Heart right ventricle (tissue), 16 donors: ENCODE results near the gene FAM184B. TPM values are rescaled to one million over a fixed set of nuclear protein-coding genes. Genes with fewer than 3 reads are reported as not detected.

ENCODE experiments used
- ATAC-seq, 8 donors: fragments of 200-7000 bp; cut with Tn5 transposase; one replicate each; pipeline ENCODE4 v1.9.1; 2020; ENCODE audit warnings: mild to moderate bottlenecking in 8 of 8, moderate library complexity in 8 of 8, moderate number of reproducible peaks in 1 of 8
- DNase-seq, 2 donors: peaks; one replicate each; pipeline ENCODE4 v3.0.0-alpha.2; 2020
- H3K27ac ChIP-seq, 10 donors: fragments of 200-600 bp; sonication (generic) in 2 of 10; one replicate each; pipeline versions ENCODE4 v1.5.0 to v1.8.0; 2020 to 2022; ENCODE audit warnings: mild to moderate bottlenecking in 3 of 10
- H3K27me3 ChIP-seq, 7 donors: fragments of 200-600 bp; one replicate each; pipeline ENCODE4 v1.8.0; 2021 to 2022; ENCODE audit warnings: mild to moderate bottlenecking in 2 of 7
- H3K36me3 ChIP-seq, 9 donors: fragments of 200-600 bp; sonication (generic) in 1 of 9; one replicate each; pipeline versions ENCODE4 v1.5.0 to v1.8.0; 2020 to 2022; ENCODE audit warnings: mild to moderate bottlenecking in 2 of 9
- H3K4me1 ChIP-seq, 9 donors: fragments of 200-600 bp; sonication (generic) in 1 of 9; one replicate each; pipeline versions ENCODE4 v1.5.0 to v1.8.0; 2020 to 2022; ENCODE audit warnings: mild to moderate bottlenecking in 4 of 9
- H3K4me3 ChIP-seq, 10 donors: fragments of 200-600 bp; sonication (generic) in 2 of 10; one replicate each; pipeline versions ENCODE4 v1.5.0 to v1.8.0; 2020 to 2022; ENCODE audit warnings: mild to moderate bottlenecking in 7 of 10, moderate library complexity in 2 of 10
- H3K9me3 ChIP-seq, 11 donors: fragments of 200-600 bp in 10 of 11; sonication (generic) in 2 of 11; one replicate each; pipeline versions ENCODE4 v1.5.0 to v1.8.0; 2013 to 2022; ENCODE audit warnings: mild to moderate bottlenecking in 2 of 11, control low read depth in 1 of 11, moderate library complexity in 1 of 11
- CTCF ChIP-seq, 9 donors: fragments of 200-600 bp; sonication (generic) in 2 of 9; IDR thresholded peaks; one replicate each; pipeline versions ENCODE4 v1.5.0 to v1.8.0; 2021 to 2022; ENCODE audit warnings: antibody characterized with exemption in 9 of 9, mild to moderate bottlenecking in 5 of 9, moderate library complexity in 1 of 9
- WGBS, 2 donors: extraction: QIAGEN DNeasy Blood & Tissue Kit; methylation state at CpG; one replicate each; pipeline ENCODE4 v1.1.7; 2013; ENCODE audit warnings: inconsistent platforms in 1 of 2; 5-methylcytosine and 5-hydroxymethylcytosine counted together
- intact Hi-C, 10 donors: fragments of 100-400 bp; cut with DNase I; formaldehyde crosslinking; loops; one replicate each; pipeline versions ENCODE4 v1.11.1 to v1.14.2; 2022
- polyA plus RNA-seq, 2 donors: library from polyadenylated mRNA; stranded (reverse); fragments of 200-250 nt; gene quantifications; one replicate each; pipeline ENCODE4 v1.2.3, GENCODE V29; 2013
- total RNA-seq, 10 donors: library from RNA; stranded (reverse); fragmentation: NEBNext Ultra II Directional in 3 of 10; extraction: Animal tissue kit (Norgen Biotek cat#: 25700) in 3 of 10; gene quantifications; one replicate each; pipeline versions ENCODE4 v1.2.1 to v1.2.4, GENCODE V29; 2021 to 2023
- donor health status: Arrhythmogenic right ventricular cardiomyopathy.
- donor health status: ischemic (EF 13 %, LVEDD 7.1; RV severe dilation, severe dysfunction).
- donor health status: healthy with polysubstance abuse.
- donor health status: DM: no; HTN: yes; CAD: no.
- donor health status: DM: no; HTN: no; CAD: no.
- donor health status: ischemic (EF 25% LVEDD 6.9; RV normal size, moderate dysfunction).
- donor health status: ischemic (EF 25% LVEDD 5.7; RV mildly dilated, moderate dysfunction).
- donor health status: healthy.
- donor health status: DM: yes; HTN: yes; CAD: no.
- donor health status: Ischemic cardiomyopathy.
- donor health status: ischemic (EF 35%, LVEDD 5.7; RV mildly dilated, moderate dysfunction).
- donor health status: nonischemic (EF 11% LVEDD 7.7; RV severe dilation, severe dysfunction).
- donor health status: DM: yes; HTN: yes; CAD: no.
- donor health status: PGD.
- donor health status: ischemic (EF 29% LVEDD 5.4; RV normal size, mild dysfunction).
- donor health status: nonischemic (EF 23%, LVEDD 6.1; RV moderate dilation, normal function).

The FAM184B gene
- total and polyA plus RNA-seq, 12 donors = 0.01 to 0.07 TPM; not detected in 10

GRCh38 chr4:17758485-17758884, 22.9 kb downstream of the FAM184B start:
- 58 to 63% methylated on average over 5 of the region's 5 CpGs for WGBS, 2 donors
- TF ChIP-seq CTCF (IDR thresholded peaks at IDR 0.05) = no peak
- Histone ChIP-seq H3K9me3 (peaks cover 0 to under 1% (median 0%) of the 10 kb centered on the region in 11 donors), H3K4me1 (no peaks in the 10 kb centered on the region), H3K27ac (no peak overlapping the region), H3K4me3 (no peak overlapping the region), H3K27me3 (no peaks in the 10 kb centered on the region), H3K36me3 (no peaks in the 10 kb centered on the region)
- intact Hi-C loops = no loop called here
- ATAC-seq = no peak
- DNase-seq = no peak

- no peak for TF ChIP-seq CTCF (IDR thresholded peaks at IDR 0.05)
These were observed 23.8 kb downstream of the FAM184B start for GRCh38 chr4:17757621-17758020.

GRCh38 chr4:17753646-17754045, 27.8 kb downstream of the FAM184B start:
- no peak for DNase-seq
- Histone ChIP-seq H3K9me3 (no peaks in the 10 kb centered on the region), H3K4me3 (no peak overlapping the region), H3K4me1 (no peaks in the 10 kb centered on the region), H3K36me3 (no peaks in the 10 kb centered on the region), H3K27ac (no peak overlapping the region), H3K27me3 (no peaks in the 10 kb centered on the region)
- ATAC-seq = no peak
- WGBS, 2 donors = 95 to 97% methylated on average over 2 of the region's 2 CpGs
- intact Hi-C loops = no loop called here
- TF ChIP-seq CTCF (IDR thresholded peaks at IDR 0.05) = no peak

More at GRCh38 chr4:17757621-17758020, 23.8 kb downstream of the FAM184B start:
- Histone ChIP-seq H3K27ac (no peak overlapping the region), H3K36me3 (no peaks in the 10 kb centered on the region), H3K4me1 (no peaks in the 10 kb centered on the region), H3K4me3 (no peak overlapping the region), H3K27me3 (no peaks in the 10 kb centered on the region), H3K9me3 (no peaks in the 10 kb centered on the region)
- 64 to 88% methylated on average over 1 of the region's 1 CpG for WGBS, 2 donors
- DNase-seq (no peak), ATAC-seq (no peak)
- intact Hi-C loops = no loop called here

DNA sequence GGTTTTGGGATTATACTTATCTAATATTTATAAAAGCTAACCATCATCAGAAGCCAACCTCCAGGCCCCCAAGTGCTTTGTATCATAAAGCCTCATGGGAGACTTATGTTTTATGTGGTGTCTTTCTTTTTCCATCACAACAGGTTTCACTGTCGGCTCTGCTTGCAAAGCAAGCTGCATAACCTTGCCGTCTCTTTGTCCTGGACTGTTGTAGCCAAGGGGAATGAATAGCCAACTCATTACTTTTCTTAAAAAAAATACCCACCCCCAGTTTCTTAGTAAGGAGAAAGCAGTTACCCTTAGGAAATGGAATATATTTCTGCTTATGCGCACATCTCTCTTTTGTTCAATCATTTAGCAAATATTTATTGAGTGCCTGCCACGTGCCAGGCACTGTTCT, 40.7 kb downstream of the FAM184B start:
- DNase-seq (no peak), ATAC-seq (no peak)
- no peaks in the 10 kb centered on the region for H3K4me1 ChIP-seq
- peaks cover 0 to 2% (median 0%) of the 10 kb centered on the region in 7 donors for H3K27me3 ChIP-seq
- WGBS, 2 donors = 89 to 91% methylated on average over 4 of the region's 4 CpGs
- no peaks in the 10 kb centered on the region for H3K36me3 ChIP-seq
- intact Hi-C loops = no loop called here
- TF ChIP-seq CTCF (IDR thresholded peaks at IDR 0.05) = no peak
- H3K27ac ChIP-seq = no peak overlapping the region
- no peak overlapping the region for H3K4me3 ChIP-seq
- H3K9me3 ChIP-seq = no peaks in the 10 kb centered on the region
